DMS79 (cell line): ENCODE results near the gene TMEM97.
"Not testable (repeated sequence)": the region's sequence is repeated elsewhere in the genome, so short reads cannot be mapped to it uniquely, and the experiment has no call there.

Source experiments
- DNase-seq: peaks from one replicate; lab custom pipeline; 2025; lab: John Stamatoyannopoulos, UW

TMEM97 gene

GRCh38 chr17:28338056-28338768 is 19.2 kb downstream of the TMEM97 start:
- DNase-seq = no peak

GRCh38 chr17:28338769-28339212 is 19.8 kb downstream of the TMEM97 start:
- not testable (repeated sequence) for DNase-seq

GRCh38 chr17:28339431-28339830 is 20.4 kb downstream of the TMEM97 start:
- DNase-seq = no peak

- no peak for DNase-seq
Measured at GRCh38 chr17:28340374-28340773, 21.4 kb downstream of the TMEM97 start.

GRCh38 chr17:28341516-28341915 is 22.5 kb downstream of the TMEM97 start:
- no peak for DNase-seq

GRCh38 chr17:28342313-28342712 is 23.3 kb downstream of the TMEM97 start:
- no peak for DNase-seq

GRCh38 chr17:28343491-28343932 is 24.5 kb downstream of the TMEM97 start:
- no peak for DNase-seq

- no peak for DNase-seq
Measured at GRCh38 chr17:28344011-28344410, 25.0 kb downstream of the TMEM97 start.

- no peak for DNase-seq
Measured at GRCh38 chr17:28344435-28344901, 25.5 kb downstream of the TMEM97 start.

GRCh38 chr17:28345419-28346198 is 26.6 kb downstream of the TMEM97 start:
- peak; percentile 37 for DNase-seq

- DNase-seq = no peak
Measured at GRCh38 chr17:28346199-28346580, 27.2 kb downstream of the TMEM97 start.

GRCh38 chr17:28346746-28347246 is 27.8 kb downstream of the TMEM97 start:
- no peak for DNase-seq

- DNase-seq = no peak
Measured at GRCh38 chr17:28347261-28347891, 28.4 kb downstream of the TMEM97 start.

- no peak for DNase-seq
Measured at GRCh38 chr17:28348979-28349378, 30.0 kb downstream of the TMEM97 start.

- no peak for DNase-seq
Measured at GRCh38 chr17:28350271-28350670, 31.3 kb downstream of the TMEM97 start.

GRCh38 chr17:28357061-28357900 is 38.3 kb downstream of the TMEM97 start, which contains the start of gene POLDIP2:
Gene POLDIP2, minus strand, starts transcription at chr17:28357527. Its CDS starts 79 bp downstream, at chr17:28357448.
- DNase-seq = peak; percentile 84

- DNase-seq = peak; percentile 50
Measured at GRCh38 chr17:28357901-28358197, 38.8 kb downstream of the TMEM97 start.

- DNase-seq = no peak
Measured at GRCh38 chr17:28363186-28363585, 44.2 kb downstream of the TMEM97 start.

GRCh38 chr17:28363776-28364650 is 45.0 kb downstream of the TMEM97 start:
- DNase-seq = no peak

- no peak for DNase-seq
Measured at GRCh38 chr17:28364665-28365363, 45.8 kb downstream of the TMEM97 start, which contains the start of gene SEBOX. Gene SEBOX, minus strand, starts transcription at chr17:28365199. Its CDS starts 48 bp downstream, at chr17:28365151.
